OCI-LY3 (cell line): ENCODE measurements around the gene ZNRF2.

Experiments
- EZH2phosphoT487 ChIP-seq: fragments of 200-600 bp; shearing (Covaris generic); IDR thresholded peaks from 2 replicates; pipeline ENCODE4 v1.6.1; 2018; ENCODE audit warnings: antibody characterized with exemption, mixed run types, low read depth
- TF ChIP-seq, protein P1 (sequence below): fragments of 200-600, 300-600 bp; sonication (generic); IDR thresholded peaks from 2 replicates; pipeline ENCODE4 v1.5.1; 2014; ENCODE audit warnings: antibody characterized with exemption, low read length, low read depth

- TF ChIP-seq, protein P1, sequence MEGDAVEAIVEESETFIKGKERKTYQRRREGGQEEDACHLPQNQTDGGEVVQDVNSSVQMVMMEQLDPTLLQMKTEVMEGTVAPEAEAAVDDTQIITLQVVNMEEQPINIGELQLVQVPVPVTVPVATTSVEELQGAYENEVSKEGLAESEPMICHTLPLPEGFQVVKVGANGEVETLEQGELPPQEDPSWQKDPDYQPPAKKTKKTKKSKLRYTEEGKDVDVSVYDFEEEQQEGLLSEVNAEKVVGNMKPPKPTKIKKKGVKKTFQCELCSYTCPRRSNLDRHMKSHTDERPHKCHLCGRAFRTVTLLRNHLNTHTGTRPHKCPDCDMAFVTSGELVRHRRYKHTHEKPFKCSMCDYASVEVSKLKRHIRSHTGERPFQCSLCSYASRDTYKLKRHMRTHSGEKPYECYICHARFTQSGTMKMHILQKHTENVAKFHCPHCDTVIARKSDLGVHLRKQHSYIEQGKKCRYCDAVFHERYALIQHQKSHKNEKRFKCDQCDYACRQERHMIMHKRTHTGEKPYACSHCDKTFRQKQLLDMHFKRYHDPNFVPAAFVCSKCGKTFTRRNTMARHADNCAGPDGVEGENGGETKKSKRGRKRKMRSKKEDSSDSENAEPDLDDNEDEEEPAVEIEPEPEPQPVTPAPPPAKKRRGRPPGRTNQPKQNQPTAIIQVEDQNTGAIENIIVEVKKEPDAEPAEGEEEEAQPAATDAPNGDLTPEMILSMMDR, result no peak
- TF ChIP-seq EZH2phosphoT487, result no peak
Measured at GRCh38 chr7:30254248-30254647, 30.1 kb upstream of the ZNRF2 start.
